GM21529 (cell line): ENCODE data around the gene C9orf72.
A peak's percentile ranks its signal among the peaks of the same experiment; 100 is the strongest.
"Not testable (repeated sequence)": the region's sequence is repeated elsewhere in the genome, so short reads cannot be mapped to it uniquely, and the experiment has no call there.

Experiments used
- ATAC-seq: cut with Tn5 transposase; IDR thresholded peaks from one replicate; pipeline ENCODE4 v1.9.1; 2021; ENCODE audit not compliant: unreplicated experiment

Gene C9orf72

GRCh38 chr9:27572918-27573633 lies at the start of gene C9orf72:
Gene C9orf72 (minus strand): TSS chr9:27573481. CDS start chr9:27567120, 6,361 bp downstream.
- ATAC-seq, result peak; percentile 65

- no peak for ATAC-seq
Observed at GRCh38 chr9:27622693-27623340, 49.5 kb upstream of the C9orf72 start.

- no peak for ATAC-seq
Observed at GRCh38 chr9:27619743-27620142, 46.5 kb upstream of the C9orf72 start.

- ATAC-seq, result no peak
Observed at GRCh38 chr9:27618066-27618465, 44.8 kb upstream of the C9orf72 start.

- ATAC-seq, result no peak
Observed at GRCh38 chr9:27614551-27614950, 41.3 kb upstream of the C9orf72 start.

- ATAC-seq, result not testable (repeated sequence)
Observed at GRCh38 chr9:27612036-27612435, 38.8 kb upstream of the C9orf72 start.

- ATAC-seq, result no peak
Observed at GRCh38 chr9:27610622-27611021, 37.3 kb upstream of the C9orf72 start.

GRCh38 chr9:27602954-27603353 lies 29.7 kb upstream of the C9orf72 start:
- no peak for ATAC-seq

- ATAC-seq, result no peak
Observed at GRCh38 chr9:27602142-27602861, 29.0 kb upstream of the C9orf72 start.

- no peak for ATAC-seq
Observed at GRCh38 chr9:27601396-27601795, 28.1 kb upstream of the C9orf72 start.

GRCh38 chr9:27600256-27600655 lies 27.0 kb upstream of the C9orf72 start:
- no peak for ATAC-seq

GRCh38 chr9:27599870-27600238 lies 26.6 kb upstream of the C9orf72 start:
- ATAC-seq, result no peak

GRCh38 chr9:27599102-27599869 lies 26.0 kb upstream of the C9orf72 start:
- ATAC-seq, result no peak

- no peak for ATAC-seq
Observed at GRCh38 chr9:27595733-27596132, 22.5 kb upstream of the C9orf72 start.

GRCh38 chr9:27591672-27592071 lies 18.4 kb upstream of the C9orf72 start:
- ATAC-seq, result no peak

- no peak for ATAC-seq
Observed at GRCh38 chr9:27591093-27591492, 17.8 kb upstream of the C9orf72 start.

- ATAC-seq, result no peak
Observed at GRCh38 chr9:27590651-27591050, 17.4 kb upstream of the C9orf72 start.

- no peak for ATAC-seq
Observed at GRCh38 chr9:27589462-27589861, 16.2 kb upstream of the C9orf72 start.

- peak; percentile 39 for ATAC-seq
Observed at GRCh38 chr9:27586304-27586703, 13.0 kb upstream of the C9orf72 start.

- no peak for ATAC-seq
Observed at GRCh38 chr9:27584931-27585330, 11.7 kb upstream of the C9orf72 start.

- ATAC-seq, result no peak
Observed at GRCh38 chr9:27582794-27583193, 9.5 kb upstream of the C9orf72 start.
